NCI-H146 treated with DMSO at 0.1 percent for 48 hours (cell line): ENCODE measurements around the gene PTPRQ.

ENCODE experiments used
- DNase-seq: peaks from one replicate; lab custom pipeline; 2025; ENCODE audit not compliant: unreplicated experiment; lab: John Stamatoyannopoulos, UW

Gene PTPRQ

GRCh38 chr12:80700327-80700726 lies 256.3 kb downstream of the PTPRQ start:
- DNase-seq: no peak

- no peak for DNase-seq
Observed at GRCh38 chr12:80701388-80701787, 257.4 kb downstream of the PTPRQ start.

GRCh38 chr12:80702889-80703805 lies 259.1 kb downstream of the PTPRQ start:
- DNase-seq: peak; percentile 44

DNA sequence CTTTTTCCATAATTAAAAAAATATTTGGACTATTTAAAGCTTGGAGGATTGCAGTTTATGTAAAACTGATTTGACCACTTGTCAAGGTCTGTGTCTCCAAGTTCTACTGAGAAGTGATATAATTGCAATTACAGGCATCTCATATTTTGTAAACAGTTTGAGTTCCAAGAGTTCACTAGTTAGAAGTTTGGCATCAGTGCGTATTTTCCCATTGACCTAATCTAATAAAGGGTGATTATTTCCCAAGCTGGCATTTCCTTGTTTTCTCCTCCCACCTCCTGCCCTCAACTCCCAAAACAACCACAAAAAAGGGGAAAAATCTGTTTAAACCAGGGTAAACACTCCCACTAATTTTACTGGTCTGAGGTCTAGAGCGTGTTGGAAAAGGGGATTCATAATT lies 260.4 kb downstream of the PTPRQ start:
- no peak for DNase-seq

DNA sequence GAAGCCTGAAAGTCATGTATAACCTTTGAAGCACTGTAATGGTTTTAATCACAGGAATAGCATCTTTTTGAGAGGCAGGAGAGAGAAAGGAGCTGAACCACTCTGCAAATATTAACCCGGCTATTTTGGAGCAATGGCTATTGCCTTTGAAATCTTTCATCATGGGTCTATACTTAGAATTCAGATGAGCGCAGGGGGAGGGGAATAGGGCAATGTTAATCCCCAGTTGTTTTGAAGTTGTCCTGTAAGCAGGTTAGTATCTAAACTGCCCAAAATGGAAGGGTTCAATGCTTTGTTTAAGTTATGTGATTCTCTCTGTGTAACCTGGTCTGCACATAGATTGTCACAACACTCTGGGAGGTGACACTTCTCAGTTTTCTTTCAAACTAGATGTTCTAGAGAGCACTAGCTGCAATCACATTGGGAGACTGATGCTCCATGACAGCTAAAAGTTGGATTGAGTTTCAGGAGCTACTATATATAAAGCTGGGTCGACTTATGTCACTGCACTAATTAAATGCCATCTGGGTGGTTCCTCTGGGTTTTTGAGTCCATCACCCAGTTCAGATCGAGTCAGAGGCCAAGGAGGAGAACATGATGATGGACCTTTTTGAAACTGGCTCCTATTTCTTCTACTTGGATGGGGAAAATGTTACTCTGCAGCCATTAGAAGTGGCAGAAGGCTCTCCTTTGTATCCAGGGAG lies 263.2 kb downstream of the PTPRQ start, which contains the start of gene MYF6:
Gene MYF6, plus strand, starts transcription at position 509 of the 704 bp plus-strand sequence. Its CDS starts 86 bp downstream, at position 595.
- DNase-seq: no peak

DNA sequence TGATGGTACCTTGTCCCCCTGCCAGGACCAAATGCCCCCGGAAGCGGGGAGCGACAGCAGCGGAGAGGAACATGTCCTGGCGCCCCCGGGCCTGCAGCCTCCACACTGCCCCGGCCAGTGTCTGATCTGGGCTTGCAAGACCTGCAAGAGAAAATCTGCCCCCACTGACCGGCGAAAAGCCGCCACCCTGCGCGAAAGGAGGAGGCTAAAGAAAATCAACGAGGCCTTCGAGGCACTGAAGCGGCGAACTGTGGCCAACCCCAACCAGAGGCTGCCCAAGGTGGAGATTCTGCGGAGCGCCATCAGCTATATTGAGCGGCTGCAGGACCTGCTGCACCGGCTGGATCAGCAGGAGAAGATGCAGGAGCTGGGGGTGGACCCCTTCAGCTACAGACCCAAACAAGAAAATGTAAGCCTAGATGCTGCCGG lies 263.8 kb downstream of the PTPRQ start:
- no peak for DNase-seq

DNA sequence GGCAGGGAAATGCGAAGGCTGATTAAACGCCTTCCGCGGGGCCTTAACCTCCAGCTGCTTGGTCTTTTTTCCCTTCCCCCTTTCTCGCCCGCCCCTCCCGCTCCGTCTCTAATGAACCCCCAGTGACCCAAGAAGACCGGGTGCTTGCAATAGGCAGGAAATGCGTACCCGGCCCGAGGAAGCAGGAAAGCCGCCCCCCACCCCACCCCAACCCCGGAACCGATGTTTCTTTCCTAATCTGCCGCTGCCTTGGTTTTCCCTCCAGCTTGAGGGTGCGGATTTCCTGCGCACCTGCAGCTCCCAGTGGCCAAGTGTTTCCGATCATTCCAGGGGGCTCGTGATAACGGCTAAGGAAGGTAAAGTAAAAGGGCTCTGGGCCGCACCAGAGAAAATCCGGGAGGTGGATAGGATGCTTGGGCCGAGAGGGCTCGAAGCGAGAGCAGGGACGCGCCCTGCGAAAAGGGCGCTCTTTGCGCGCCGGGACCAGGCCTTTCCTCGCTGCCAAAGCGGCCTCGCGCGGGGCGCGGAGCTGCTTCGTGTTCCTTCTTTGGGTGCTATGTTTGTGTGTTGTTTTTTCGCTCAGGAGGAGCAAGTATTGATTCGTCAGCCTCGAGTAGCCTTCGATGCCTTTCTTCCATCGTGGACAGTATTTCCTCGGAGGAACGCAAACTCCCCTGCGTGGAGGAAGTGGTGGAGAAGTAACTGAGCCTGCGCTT lies 264.4 kb downstream of the PTPRQ start:
- no peak for DNase-seq

GRCh38 chr12:80708975-80709328 lies 264.9 kb downstream of the PTPRQ start:
- DNase-seq: no peak

DNA sequence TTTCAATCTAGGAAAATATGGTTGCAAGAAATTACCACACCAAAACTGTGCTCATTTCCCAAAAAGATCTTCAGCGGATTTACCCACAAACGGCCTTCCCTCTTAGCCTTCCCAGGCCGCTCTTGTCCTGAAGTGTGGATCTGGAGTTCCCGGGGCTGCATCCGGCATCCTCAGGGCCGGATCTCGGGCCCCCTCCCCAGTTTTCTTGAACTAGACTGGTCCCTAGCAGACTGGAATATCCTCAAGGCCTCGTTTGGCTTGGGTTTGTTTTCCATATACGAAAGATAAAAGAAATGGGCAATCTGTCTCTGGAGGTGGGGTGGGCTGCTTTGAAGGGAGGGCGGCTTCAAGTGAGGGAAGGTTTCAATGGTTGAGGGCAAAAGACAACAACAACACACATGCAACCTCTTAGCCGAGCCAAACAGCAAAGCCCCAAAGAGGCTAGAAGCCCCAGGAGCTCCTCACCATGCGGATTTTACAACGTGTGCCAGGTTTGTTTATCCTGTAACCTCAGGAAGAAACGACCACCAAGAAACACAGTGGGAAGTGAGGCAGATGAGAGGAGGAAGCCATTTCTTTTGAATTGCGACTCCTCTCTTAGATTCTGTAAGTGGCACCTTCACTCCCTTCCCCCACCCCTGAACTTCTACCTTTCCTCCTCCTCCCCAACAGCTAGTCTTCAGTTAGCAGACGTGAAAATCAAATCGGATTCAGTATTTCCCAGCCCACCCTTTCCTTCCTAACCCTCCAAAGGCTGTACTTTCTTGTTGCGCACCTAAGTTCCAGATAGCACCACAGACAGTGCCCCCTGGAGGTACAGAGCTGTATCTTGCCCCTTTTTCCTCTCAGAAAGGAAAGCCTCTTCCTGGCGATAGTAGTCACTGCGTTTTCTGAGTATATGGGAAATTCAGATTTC lies 266.0 kb downstream of the PTPRQ start:
- no peak for DNase-seq

DNA sequence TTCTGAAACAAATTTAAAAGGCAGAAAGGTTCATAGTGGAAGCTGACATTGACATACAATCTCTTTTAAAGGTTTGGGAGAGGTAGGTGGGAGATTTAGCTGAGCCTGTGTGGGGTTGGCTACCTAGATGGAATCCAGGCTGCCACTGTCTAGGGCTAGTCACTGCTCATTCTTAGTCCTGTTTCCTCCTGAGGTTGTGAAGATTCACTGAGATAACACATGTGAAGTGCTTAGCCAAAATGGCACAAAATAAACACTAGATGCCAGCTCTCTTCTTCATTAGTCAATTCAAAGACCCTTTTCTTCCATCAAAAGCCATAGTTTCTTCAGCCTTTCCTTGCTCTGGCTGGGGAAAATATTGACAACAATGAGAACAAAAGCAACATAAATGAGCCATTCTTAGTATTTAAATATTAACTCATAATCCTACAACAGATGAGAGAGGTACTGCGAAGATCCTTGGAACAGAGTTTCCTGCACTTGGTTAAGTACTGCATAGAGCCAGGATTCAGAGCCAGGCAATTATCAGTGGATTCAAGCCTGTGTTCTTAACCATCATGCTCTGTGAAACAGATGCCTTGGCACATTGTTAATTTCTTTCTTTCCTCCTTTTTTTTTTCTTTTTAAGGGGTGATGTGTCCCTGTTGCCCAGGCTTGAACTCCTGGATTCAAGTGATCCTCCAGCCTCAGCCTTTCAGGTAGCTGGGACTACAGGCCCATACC lies 266.9 kb downstream of the PTPRQ start:
- DNase-seq: no peak

GRCh38 chr12:80711866-80712265 lies 267.8 kb downstream of the PTPRQ start:
- no peak for DNase-seq

- no peak for DNase-seq
Observed at GRCh38 chr12:80712866-80713265, 268.8 kb downstream of the PTPRQ start.

DNA sequence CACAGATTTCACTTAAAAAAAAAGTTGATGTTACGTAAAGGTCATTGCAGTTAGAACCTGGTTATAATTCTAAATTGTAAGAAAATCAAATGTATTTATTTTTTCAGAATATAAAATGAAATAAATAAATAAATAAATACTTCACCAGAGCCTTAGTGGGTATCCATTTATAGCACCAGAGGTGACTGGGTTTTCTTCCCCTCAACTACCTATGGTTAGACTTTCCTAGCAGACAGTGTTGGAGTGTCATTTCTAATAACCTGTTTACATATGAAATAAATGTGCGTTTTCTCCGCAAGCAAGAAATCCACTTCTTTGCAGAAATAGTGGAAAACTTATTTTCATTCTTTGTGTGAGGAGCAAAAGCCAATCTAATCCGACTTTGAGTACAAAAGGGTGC lies 269.4 kb downstream of the PTPRQ start:
- no peak for DNase-seq

- no peak for DNase-seq
Observed at GRCh38 chr12:80714055-80714454, 270.0 kb downstream of the PTPRQ start.

DNA sequence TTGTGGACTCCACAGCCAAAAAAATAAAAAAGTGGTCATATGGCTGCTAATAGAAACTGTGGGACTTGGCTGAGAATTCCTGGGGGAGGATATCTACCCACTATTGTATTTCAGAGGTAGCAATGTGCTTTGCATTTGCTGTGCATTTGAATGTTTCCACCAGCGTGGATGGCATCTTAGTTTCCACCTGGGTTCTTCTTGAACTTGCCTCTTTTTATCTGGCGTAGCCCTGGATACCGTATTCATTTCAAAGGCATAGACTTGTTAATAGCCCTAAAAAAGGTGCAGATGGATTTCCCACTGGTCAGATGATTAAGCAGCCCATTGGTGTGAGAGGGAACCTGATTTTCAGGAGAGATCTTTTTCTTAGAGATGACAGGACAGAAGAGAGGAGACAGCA lies 270.8 kb downstream of the PTPRQ start:
- no peak for DNase-seq

DNA sequence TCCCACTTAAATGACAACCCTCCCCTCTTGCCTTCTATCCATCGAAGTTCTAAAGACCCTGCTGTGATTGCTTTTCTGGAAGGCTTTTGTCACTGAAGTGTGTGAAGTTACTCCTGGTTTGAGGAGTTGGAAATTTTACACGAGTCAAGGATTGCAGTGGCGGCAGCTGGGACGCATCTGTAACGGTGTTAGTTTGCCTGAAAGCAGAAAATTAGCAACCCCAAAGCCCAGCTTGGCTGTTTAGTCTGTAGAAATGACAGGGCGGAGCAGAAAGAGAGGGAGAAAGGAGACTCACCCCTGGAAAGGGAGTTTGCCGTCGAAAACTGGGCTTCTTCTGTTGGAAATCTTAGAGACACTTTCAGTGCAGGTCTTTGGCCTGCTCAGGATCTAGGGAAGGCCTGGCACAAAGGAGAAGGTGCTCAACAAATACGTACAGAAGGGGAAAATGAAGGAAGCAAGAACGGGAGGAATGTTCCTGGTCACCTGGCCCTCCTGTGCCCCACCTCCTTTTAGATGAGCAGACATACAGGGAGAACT lies 271.7 kb downstream of the PTPRQ start:
- no peak for DNase-seq

DNA sequence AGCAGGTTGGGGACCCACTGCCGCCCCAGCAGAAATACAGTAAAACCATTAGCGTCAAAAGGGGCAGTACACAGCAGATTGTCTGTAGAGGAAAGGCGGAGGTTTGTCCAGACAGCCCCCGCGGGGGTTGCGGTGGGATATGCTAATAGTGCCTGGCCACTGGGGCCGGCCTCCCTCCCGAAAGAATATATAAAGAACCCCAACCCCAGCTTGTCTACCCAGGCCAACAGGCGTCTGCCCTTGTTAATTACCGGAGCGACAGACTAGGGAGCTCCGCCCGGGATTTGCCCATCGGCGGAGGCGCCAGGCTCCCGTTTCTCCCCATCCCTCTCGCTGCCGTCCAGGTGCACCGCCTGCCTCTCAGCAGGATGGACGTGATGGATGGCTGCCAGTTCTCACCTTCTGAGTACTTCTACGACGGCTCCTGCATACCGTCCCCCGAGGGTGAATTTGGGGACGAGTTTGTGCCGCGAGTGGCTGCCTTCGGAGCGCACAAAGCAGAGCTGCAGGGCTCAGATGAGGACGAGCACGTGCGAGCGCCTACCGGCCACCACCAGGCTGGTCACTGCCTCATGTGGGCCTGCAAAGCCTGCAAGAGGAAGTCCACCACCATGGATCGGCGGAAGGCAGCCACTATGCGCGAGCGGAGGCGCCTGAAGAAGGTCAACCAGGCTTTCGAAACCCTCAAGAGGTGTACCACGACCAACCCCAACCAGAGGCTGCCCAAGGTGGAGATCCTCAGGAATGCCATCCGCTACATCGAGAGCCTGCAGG lies 272.8 kb downstream of the PTPRQ start, which contains the start of gene MYF5:
Gene MYF5, plus strand, starts transcription at position 217 of the 774 bp plus-strand sequence. Its CDS starts 152 bp downstream, at position 369.
- DNase-seq: no peak

DNA sequence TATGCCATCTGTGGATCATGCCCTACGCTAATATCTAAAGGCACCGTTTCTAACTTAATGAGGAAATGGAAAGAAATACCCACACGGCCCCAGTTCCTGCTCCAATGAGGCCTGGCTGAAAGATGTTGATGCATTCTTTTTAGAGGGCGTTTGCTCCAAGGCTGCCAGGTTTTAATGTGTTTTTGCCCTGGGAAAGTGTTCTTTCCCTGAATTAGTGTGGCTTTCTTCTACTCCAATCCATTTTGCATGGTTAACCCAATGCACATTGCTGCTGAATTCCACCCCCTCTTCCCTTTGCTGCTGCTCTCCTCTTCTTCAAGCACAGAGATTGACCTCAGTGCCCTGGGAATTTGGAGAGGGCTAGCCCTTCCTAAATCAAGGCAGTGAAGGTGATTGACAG lies 273.8 kb downstream of the PTPRQ start:
- no peak for DNase-seq

GRCh38 chr12:80720516-80720915 lies 276.5 kb downstream of the PTPRQ start:
- no peak for DNase-seq
